Peyer's patch (tissue), 4 donors: ENCODE results near the gene RERE.

ENCODE experiments used
- CTCF ChIP-seq, 6 experiments: fragments of 450-650 bp in 4 of 6; fragments of 200-600 bp in 2 of 6; sonication (generic) in 1 of 6; IDR thresholded peaks; one replicate each; pipeline ENCODE4 v1.5.1; 2017 to 2019; ENCODE audit warnings: antibody characterized with exemption in 6 of 6, mild to moderate bottlenecking in 3 of 6, moderate library complexity in 1 of 6
- POLR2A ChIP-seq, 2 donors: fragments of 450-650 bp; IDR thresholded peaks; one replicate each; pipeline ENCODE4 v1.5.1; 2017; ENCODE audit warnings: antibody characterized with exemption in 2 of 2, mild to moderate bottlenecking in 2 of 2, moderate library complexity in 2 of 2

- TF ChIP-seq CTCF (IDR thresholded peaks at IDR 0.05) (no peak), POLR2A (IDR thresholded peaks at IDR 0.05) (no peak)
Measured at GRCh38 chr1:8632102-8632501, 185.3 kb downstream of the RERE start.
